Measurements from ENCODE around the gene CFAP99. TPM values are rescaled to one million over a fixed set of nuclear protein-coding genes. Genes with fewer than 3 reads are reported as not detected.
"Not testable (repeated sequence)": the region's sequence is repeated elsewhere in the genome, so short reads cannot be mapped to it uniquely, and the experiment has no call there.

Gene CFAP99
- not detected for total RNA-seq
- long read RNA-seq, donor 1 = 0 reads
- long read RNA-seq, donor 2 = 0 reads

- intact Hi-C loops (cut with DNase I) = loop anchor here in 1 of 2 donors (10.0 kb wide), 1 partner anchor 154 kb away; the partner anchor contains the start of gene MXD4
- DNase-seq (ENCODE audit: low spot score) = peak; percentile 99
These were observed at the start of gene CFAP99 for GRCh38 chr4:2418650-2419571. Gene CFAP99 (plus strand): TSS chr4:2418955.

- DNase-seq (ENCODE audit: low spot score) = no peak
- intact Hi-C loops (cut with DNase I) = no loop called here
These were observed 48.0 kb upstream of the CFAP99 start for GRCh38 chr4:2370597-2371320.

- intact Hi-C loops (cut with DNase I) = no loop called here
These were observed 46.8 kb upstream of the CFAP99 start for GRCh38 chr4:2371765-2372487.

GRCh38 chr4:2372488-2373030 lies 46.2 kb upstream of the CFAP99 start:
- intact Hi-C loops (cut with DNase I) = no loop called here
- DNase-seq (ENCODE audit: low spot score) = no peak

More at GRCh38 chr4:2371765-2372487, 46.8 kb upstream of the CFAP99 start:
- DNase-seq (ENCODE audit: low spot score) = no peak

GRCh38 chr4:2373532-2373931 lies 45.2 kb upstream of the CFAP99 start:
- intact Hi-C loops (cut with DNase I) = no loop called here
- no peak for DNase-seq (ENCODE audit: low spot score)

GRCh38 chr4:2375427-2375826 lies 43.3 kb upstream of the CFAP99 start:
- intact Hi-C loops (cut with DNase I) = no loop called here
- no peak for DNase-seq (ENCODE audit: low spot score)

- DNase-seq (ENCODE audit: low spot score) = no peak
- intact Hi-C loops (cut with DNase I) = no loop called here
These were observed 41.5 kb upstream of the CFAP99 start for GRCh38 chr4:2377241-2377640.

GRCh38 chr4:2378401-2378800 lies 40.4 kb upstream of the CFAP99 start:
- intact Hi-C loops (cut with DNase I) = no loop called here
- no peak for DNase-seq (ENCODE audit: low spot score)

- no peak for DNase-seq (ENCODE audit: low spot score)
- intact Hi-C loops (cut with DNase I) = no loop called here
These were observed 39.9 kb upstream of the CFAP99 start for GRCh38 chr4:2378898-2379297.

GRCh38 chr4:2380589-2380988 lies 38.2 kb upstream of the CFAP99 start:
- DNase-seq (ENCODE audit: low spot score); intact Hi-C loops (cut with DNase I): not testable (repeated sequence)

GRCh38 chr4:2382769-2383202 lies 36.0 kb upstream of the CFAP99 start:
- DNase-seq (ENCODE audit: low spot score); intact Hi-C loops (cut with DNase I): not testable (repeated sequence)

- DNase-seq (ENCODE audit: low spot score); intact Hi-C loops (cut with DNase I): not testable (repeated sequence)
These were observed 35.5 kb upstream of the CFAP99 start for GRCh38 chr4:2383220-2383631.

GRCh38 chr4:2383760-2384159 lies 35.0 kb upstream of the CFAP99 start:
- no peak for DNase-seq (ENCODE audit: low spot score)
- intact Hi-C loops (cut with DNase I) = no loop called here

- intact Hi-C loops (cut with DNase I) = no loop called here
- no peak for DNase-seq (ENCODE audit: low spot score)
These were observed 34.5 kb upstream of the CFAP99 start for GRCh38 chr4:2384245-2384644.

GRCh38 chr4:2385516-2385915 lies 33.2 kb upstream of the CFAP99 start:
- no peak for DNase-seq (ENCODE audit: low spot score)
- intact Hi-C loops (cut with DNase I) = no loop called here

GRCh38 chr4:2386717-2387116 lies 32.0 kb upstream of the CFAP99 start:
- intact Hi-C loops (cut with DNase I) = no loop called here
- no peak for DNase-seq (ENCODE audit: low spot score)

- no peak for DNase-seq (ENCODE audit: low spot score)
- intact Hi-C loops (cut with DNase I) = no loop called here
These were observed 31.5 kb upstream of the CFAP99 start for GRCh38 chr4:2387218-2387617.

- intact Hi-C loops (cut with DNase I) = no loop called here
- DNase-seq (ENCODE audit: low spot score) = no peak
These were observed 30.9 kb upstream of the CFAP99 start for GRCh38 chr4:2387829-2388228.

GRCh38 chr4:2388429-2389182 lies 30.1 kb upstream of the CFAP99 start:
- intact Hi-C loops (cut with DNase I) = no loop called here
- no peak for DNase-seq (ENCODE audit: low spot score)
